Esophagus squamous epithelium (tissue), 5 donors: ENCODE measurements around the gene GIMAP5. TPM values are rescaled to one million over a fixed set of nuclear protein-coding genes. Genes with fewer than 3 reads are reported as not detected.

Experiments
- DNase-seq: peaks from one replicate; lab custom pipeline; 2025; lab: John Stamatoyannopoulos, UW
- H3K27ac ChIP-seq, 4 donors: fragments of 200-600 bp; sonication (generic); one replicate each; pipeline ENCODE4 v1.5.1; 2016 to 2019; ENCODE audit warnings: mild to moderate bottlenecking in 1 of 4
- H3K27me3 ChIP-seq, 4 donors: fragments of 200-600 bp; sonication (generic); 1 replicate in 3 of 4; 2 replicates in 1 of 4; pipeline versions ENCODE4 v1.5.1 to v1.6.0; 2017 to 2021; ENCODE audit warnings: antibody characterized with exemption in 1 of 4
- H3K36me3 ChIP-seq, 3 donors: fragments of 200-600 bp; sonication (generic); one replicate each; pipeline ENCODE4 v1.5.1; 2016 to 2019
- H3K4me1 ChIP-seq, 3 donors: fragments of 200-600 bp; sonication (generic); one replicate each; pipeline ENCODE4 v1.5.1; 2017 to 2019
- H3K4me3 ChIP-seq, 4 donors: fragments of 200-600 bp; sonication (generic); 1 replicate in 3 of 4; 2 replicates in 1 of 4; pipeline ENCODE4 v1.5.1; 2016 to 2019; ENCODE audit warnings: mild to moderate bottlenecking in 2 of 4, moderate library complexity in 1 of 4
- H3K9me3 ChIP-seq, 3 donors: fragments of 200-600 bp; sonication (generic); one replicate each; pipeline ENCODE4 v1.5.1; 2016 to 2019
- POLR2A ChIP-seq, 4 donors: fragments of 450-650 bp; IDR thresholded peaks; one replicate each; pipeline ENCODE4 v1.6.1; 2017; ENCODE audit warnings: antibody characterized with exemption in 4 of 4, mild to moderate bottlenecking in 4 of 4, moderate library complexity in 3 of 4
- WGBS, 2 donors: methylation state at CpG; one replicate each; pipeline ENCODE4 v1.1.5; 2018; 5-methylcytosine and 5-hydroxymethylcytosine counted together
- intact Hi-C: fragments of 100-400 bp; cut with DNase I; formaldehyde crosslinking; loops from one replicate; pipeline ENCODE4 v1.15.0; 2022
- total RNA-seq, 4 donors: library from RNA; depleted of rRNA; stranded (reverse); fragments of >200 nt; gene quantifications; one replicate each; pipeline ENCODE4 v1.1.0, GENCODE V29; 2016
- TF ChIP-seq, protein P1 (sequence below), 6 experiments: fragments of 450-650 bp in 4 of 6; fragments of 200-600 bp in 2 of 6; sonication (generic) in 2 of 6; IDR thresholded peaks; one replicate each; pipeline ENCODE4 v1.5.1; 2016 to 2019; ENCODE audit warnings: antibody characterized with exemption in 6 of 6, mild to moderate bottlenecking in 4 of 6, moderate library complexity in 4 of 6
- donor health status: DM: yes; HTN: yes; CAD: no.

The GIMAP5 gene
- total RNA-seq, 4 donors from 2014 or later: 0.15 to 29.4 (median 8.2) TPM

DNA sequence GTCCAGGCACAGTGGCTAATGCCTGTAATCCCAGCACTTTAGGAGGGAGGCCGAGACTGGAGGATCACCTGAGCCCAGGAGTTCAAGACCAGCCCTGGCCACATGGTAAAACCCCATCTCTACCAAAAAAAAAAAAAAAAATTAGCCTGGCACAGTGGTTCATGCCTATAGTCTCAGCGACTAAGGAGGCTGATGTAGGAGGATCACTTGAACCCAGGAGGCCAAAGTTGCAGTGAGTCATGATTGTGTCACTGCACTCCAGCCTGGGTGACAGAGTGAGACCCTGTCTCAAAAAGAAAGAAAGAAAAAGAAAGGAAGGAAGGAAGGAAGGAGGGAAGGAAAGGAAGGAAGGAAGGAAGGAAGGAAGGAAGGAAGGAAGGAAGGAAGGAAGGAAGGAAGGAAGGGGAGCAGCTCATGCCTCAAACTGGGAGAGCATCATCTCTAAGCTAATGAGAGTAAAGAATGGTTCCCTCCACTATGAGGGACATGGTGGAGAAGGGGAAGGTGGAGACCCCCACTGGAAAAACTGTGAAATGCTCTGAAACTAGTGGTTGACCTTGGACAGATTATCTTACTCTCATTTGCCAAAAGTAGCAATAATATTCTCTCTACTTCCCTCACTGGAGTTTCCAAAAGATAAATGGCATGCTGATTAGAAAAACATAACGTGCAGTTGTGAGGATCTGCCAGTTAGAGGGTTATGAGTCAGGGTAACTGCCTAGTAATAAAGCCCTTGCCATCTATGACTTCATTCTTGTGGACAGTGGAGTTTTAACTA lies 16.8 kb downstream of the GIMAP5 start:
- intact Hi-C loops: no loop called here
- peak overlapping the region in 1 of 4 donors; percentile 35 for H3K27ac ChIP-seq
- H3K36me3 ChIP-seq: no peaks in the 10 kb centered on the region
- no peak for TF ChIP-seq POLR2A (IDR thresholded peaks at IDR 0.05)
- TF ChIP-seq, protein P1, sequence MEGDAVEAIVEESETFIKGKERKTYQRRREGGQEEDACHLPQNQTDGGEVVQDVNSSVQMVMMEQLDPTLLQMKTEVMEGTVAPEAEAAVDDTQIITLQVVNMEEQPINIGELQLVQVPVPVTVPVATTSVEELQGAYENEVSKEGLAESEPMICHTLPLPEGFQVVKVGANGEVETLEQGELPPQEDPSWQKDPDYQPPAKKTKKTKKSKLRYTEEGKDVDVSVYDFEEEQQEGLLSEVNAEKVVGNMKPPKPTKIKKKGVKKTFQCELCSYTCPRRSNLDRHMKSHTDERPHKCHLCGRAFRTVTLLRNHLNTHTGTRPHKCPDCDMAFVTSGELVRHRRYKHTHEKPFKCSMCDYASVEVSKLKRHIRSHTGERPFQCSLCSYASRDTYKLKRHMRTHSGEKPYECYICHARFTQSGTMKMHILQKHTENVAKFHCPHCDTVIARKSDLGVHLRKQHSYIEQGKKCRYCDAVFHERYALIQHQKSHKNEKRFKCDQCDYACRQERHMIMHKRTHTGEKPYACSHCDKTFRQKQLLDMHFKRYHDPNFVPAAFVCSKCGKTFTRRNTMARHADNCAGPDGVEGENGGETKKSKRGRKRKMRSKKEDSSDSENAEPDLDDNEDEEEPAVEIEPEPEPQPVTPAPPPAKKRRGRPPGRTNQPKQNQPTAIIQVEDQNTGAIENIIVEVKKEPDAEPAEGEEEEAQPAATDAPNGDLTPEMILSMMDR (IDR thresholded peaks at IDR 0.05): peak in 2 of 6 experiments; percentile 5 to 20
- H3K9me3 ChIP-seq: no peaks in the 10 kb centered on the region
- H3K27me3 ChIP-seq: no peaks in the 10 kb centered on the region
- H3K4me1 ChIP-seq: peaks cover 0 to 18% (median 0%) of the 10 kb centered on the region in 3 donors
- DNase-seq: no peak
- no peak overlapping the region for H3K4me3 ChIP-seq
- WGBS, 2 donors: 12 to 13% methylated on average over 3 of the region's 3 CpGs

DNA sequence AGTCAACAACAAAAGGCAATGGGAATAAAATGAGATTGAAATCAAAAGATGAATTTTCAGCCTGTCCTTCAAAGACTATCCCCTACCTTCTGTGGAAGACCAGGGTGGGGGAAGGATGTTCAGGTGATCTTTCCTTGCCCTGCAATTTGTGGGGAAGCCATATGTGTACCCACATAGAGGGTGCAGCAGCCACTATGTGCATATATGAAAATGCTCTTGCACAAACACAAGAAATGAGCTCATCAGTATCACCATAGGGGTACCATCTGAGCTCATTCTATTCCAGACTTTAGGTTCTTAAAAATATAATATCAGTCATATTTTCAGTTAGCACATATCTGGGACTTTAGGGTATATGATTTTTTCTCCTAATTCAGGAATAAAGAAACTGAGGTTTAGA lies 17.7 kb downstream of the GIMAP5 start:
- no peak for DNase-seq
- Histone ChIP-seq H3K27me3 (no peaks in the 10 kb centered on the region), H3K27ac (peak overlapping the region in 1 of 4 donors; percentile 18), H3K36me3 (no peaks in the 10 kb centered on the region), H3K4me1 (peaks cover 0 to 18% (median 0%) of the 10 kb centered on the region in 3 donors), H3K4me3 (no peak overlapping the region), H3K9me3 (no peaks in the 10 kb centered on the region)
- TF ChIP-seq, protein P1 (IDR thresholded peaks at IDR 0.05): no peak
- no peak for TF ChIP-seq POLR2A (IDR thresholded peaks at IDR 0.05)
- intact Hi-C loops: loop anchor here (5.0 kb wide), 1 partner anchor 308 kb away; no protein-coding TSS in a partner anchor

DNA sequence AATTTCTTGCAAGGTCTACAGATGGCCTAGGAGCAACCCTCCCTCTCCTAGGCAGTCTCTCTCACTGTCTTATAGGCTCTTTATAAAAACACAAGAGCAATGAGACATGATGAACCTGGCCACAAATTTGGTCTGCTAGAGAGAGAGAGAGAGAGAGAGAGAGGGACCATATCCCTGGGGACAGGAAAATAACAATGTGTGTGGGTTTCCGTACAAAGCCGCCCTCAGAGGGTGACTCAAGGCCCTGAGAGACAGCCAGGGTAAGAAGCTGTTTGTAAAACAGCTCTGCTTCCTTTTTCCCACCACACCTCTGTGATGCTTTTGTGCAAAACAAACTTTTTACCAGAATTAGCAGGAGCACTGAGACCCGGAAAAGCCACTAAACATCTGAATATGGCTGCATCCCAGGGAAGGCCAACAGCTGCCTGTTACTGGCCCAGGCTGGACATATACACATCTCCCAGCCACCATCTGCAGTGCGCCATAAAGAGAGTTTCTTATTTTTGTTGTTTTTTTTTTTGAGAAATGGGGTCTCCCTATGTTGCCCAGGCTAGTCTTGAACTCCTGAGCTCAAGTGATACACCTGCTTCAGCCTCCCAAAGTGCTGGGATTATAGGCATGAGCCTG lies 18.4 kb downstream of the GIMAP5 start:
- Histone ChIP-seq H3K27ac (peak overlapping the region in 3 of 4 donors; percentile 16 to 66 (median 18)), H3K9me3 (no peaks in the 10 kb centered on the region), H3K4me1 (peaks cover 0 to 18% (median 0%) of the 10 kb centered on the region in 3 donors), H3K4me3 (no peak overlapping the region), H3K36me3 (no peaks in the 10 kb centered on the region), H3K27me3 (no peaks in the 10 kb centered on the region)
- no peak for TF ChIP-seq POLR2A (IDR thresholded peaks at IDR 0.05)
- TF ChIP-seq, protein P1 (IDR thresholded peaks at IDR 0.05): no peak
- intact Hi-C loops: loop anchor here (5.0 kb wide), 1 partner anchor 308 kb away; no protein-coding TSS in a partner anchor
- no peak for DNase-seq
- 52 to 55% methylated on average over 4 of the region's 4 CpGs for WGBS, 2 donors

DNA sequence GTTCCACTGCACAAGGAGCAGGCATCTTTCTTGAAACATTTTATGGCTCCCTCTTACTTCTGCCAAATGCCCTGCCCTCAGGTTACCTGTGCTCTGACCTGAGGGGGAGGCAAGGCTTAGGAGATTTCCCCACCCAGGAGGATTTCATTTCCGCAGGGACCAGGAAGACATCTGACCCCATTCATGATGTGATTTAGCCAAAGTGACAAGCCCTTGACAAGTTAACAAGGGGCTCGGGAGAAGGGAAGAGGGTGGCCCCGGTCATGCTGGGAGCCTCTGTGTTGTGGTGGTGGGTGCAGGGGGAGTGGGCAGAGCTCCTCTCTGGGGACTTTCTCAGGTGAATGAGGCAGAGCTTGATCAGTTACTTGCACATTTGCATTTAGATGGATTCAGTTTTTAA lies 18.9 kb downstream of the GIMAP5 start:
- no peaks in the 10 kb centered on the region for H3K36me3 ChIP-seq
- H3K4me1 ChIP-seq: peaks cover 0 to 18% (median 0%) of the 10 kb centered on the region in 3 donors
- peak overlapping the region; percentile 5 to 49 (median 17) for H3K27ac ChIP-seq
- H3K27me3 ChIP-seq: no peaks in the 10 kb centered on the region
- intact Hi-C loops: loop anchor here (5.0 kb wide), 1 partner anchor 309 kb away; no protein-coding TSS in a partner anchor
- DNase-seq: no peak
- no peaks in the 10 kb centered on the region for H3K9me3 ChIP-seq
- no peak overlapping the region for H3K4me3 ChIP-seq
- TF ChIP-seq, protein P1 (IDR thresholded peaks at IDR 0.05): no peak
- TF ChIP-seq POLR2A (IDR thresholded peaks at IDR 0.05): no peak
- 40 to 43% methylated on average over 2 to 3 of the region's 3 CpGs for WGBS, 2 donors

DNA sequence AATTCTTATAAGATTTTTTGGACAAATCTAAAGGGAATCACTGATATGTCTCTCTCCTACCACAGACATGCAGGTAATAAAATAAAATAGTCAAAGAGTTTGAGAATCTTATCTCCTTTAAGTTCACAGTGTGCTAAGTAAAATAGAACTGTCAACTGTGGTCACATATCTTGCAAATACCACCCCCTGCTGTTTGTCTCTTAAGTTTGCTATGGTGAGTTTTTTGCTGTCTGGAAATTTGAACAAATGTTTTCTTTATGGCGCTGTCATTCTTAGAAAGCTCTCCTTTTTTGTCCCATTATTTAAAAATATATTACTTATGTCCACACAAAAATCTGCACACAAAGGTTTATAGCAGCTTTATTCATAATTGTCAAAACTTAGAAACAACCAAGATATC lies 19.6 kb downstream of the GIMAP5 start:
- H3K27ac ChIP-seq: peak overlapping the region in 1 of 4 donors; percentile 16
- no peak for DNase-seq
- H3K27me3 ChIP-seq: no peaks in the 10 kb centered on the region
- TF ChIP-seq, protein P1 (IDR thresholded peaks at IDR 0.05): peak in 4 of 6 experiments; percentile 25 to 46 (median 34)
- TF ChIP-seq POLR2A (IDR thresholded peaks at IDR 0.05): no peak
- 13 to 57% methylated on average over 1 of the region's 1 CpG for WGBS, 2 donors
- no peaks in the 10 kb centered on the region for H3K9me3 ChIP-seq
- no peaks in the 10 kb centered on the region for H3K36me3 ChIP-seq
- intact Hi-C loops: loop anchor here (5.0 kb wide), 1 partner anchor 310 kb away; no protein-coding TSS in a partner anchor
- H3K4me1 ChIP-seq: peaks cover 0 to 18% (median 0%) of the 10 kb centered on the region in 3 donors
- H3K4me3 ChIP-seq: no peak overlapping the region
